HL-60/S4 treated with phorbol 12-myristate 13-acetate at 8.2 ng/mL for 4 days and 3 days (cell line): Measurements from ENCODE around the gene SNCA.

ENCODE experiments used
- in situ Hi-C: fragments of 300-500 bp; cut with MboI; formaldehyde crosslinking; loops from 2 replicates; pipeline ENCODE4 v1.15.0; 2022; ENCODE audit warnings: low sequenced_read_pairs

Gene SNCA

DNA sequence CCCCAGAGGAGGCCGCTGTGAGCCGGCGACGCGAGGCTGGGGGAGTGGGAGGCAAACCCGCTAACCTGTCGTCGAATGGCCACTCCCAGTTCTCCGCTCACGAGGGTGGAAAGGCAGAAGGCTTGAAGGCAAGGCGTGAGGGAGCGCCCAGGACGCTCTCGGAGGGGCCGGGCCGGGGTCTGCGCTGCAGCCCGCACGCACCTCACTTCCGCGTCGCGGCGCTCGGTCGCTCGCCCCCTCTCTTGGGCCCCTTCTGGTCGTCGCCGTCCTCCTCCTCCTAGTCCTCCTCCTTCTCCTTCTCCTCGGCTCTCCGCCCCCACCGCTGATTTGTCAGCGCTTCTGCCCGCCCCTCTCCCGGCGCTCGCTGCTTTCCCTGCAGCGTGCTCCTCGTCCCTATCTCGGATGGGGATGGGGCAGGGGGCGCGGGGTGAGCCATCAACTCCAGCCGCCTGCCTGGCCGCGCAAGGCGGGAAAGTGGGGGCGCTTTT lies at the start of gene SNCA:
TSS of gene SNCA (minus strand) at position 265 of the 488 bp plus-strand sequence. CDS start 1,494 bp downstream, outside the sequence.
- in situ Hi-C loops: no loop called here

DNA sequence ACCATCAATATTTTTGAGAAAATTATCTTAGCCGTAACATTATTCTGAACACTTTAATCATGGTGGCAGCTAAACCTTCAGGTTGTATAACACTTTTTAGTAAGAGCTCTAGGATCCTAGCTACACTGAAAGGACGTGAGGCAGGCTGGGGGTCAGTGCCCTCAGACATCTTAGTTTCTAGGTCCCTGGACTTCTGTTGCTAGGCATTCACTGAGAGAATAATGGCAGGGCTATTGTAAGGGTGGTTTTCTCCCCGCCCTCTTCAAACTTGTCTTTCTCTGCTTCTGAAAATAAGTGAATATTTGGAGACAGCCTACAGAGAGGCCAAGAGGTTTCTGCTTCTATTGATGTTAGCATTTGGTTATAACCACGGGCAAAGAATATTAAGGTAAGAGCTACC lies 42.3 kb upstream of the SNCA start:
- in situ Hi-C loops: no loop called here

DNA sequence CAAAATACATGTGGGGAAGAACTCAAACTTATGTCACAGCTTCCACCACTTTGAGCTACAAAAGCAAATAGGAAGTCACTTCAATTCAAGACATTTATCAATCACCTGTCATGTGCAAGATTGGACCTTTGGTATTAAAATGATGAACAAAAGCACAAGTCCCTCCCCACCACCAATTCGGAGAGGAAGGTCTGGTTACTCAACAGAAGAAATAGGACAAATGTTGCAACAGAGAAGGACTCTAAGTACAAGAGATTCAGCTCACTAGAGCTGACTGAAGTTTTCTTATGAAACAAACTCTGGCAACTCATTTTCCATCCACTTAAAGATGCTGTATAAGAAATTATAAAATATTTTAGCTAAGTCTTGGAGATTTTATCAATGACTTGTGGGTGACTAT lies 41.6 kb upstream of the SNCA start:
- in situ Hi-C loops: no loop called here

DNA sequence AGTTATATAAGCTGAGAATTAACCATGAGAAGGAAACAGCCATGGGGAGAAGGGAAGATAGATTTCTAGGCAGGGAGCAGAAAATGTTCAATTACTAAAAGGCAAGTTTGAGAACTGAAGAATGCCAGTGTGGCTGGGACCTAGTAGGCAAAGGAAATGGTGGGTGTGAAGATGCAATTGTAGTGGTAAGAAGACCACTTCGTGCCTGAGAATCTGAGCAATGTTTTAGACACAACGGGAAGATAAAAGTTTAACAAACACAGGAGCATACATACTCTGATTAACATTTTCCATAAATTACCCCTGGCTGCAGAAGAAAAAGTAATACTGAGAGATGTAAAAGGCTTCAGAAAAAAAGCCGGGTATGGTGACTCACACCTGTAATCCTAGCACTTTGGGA lies 39.6 kb upstream of the SNCA start:
- in situ Hi-C loops: no loop called here

DNA sequence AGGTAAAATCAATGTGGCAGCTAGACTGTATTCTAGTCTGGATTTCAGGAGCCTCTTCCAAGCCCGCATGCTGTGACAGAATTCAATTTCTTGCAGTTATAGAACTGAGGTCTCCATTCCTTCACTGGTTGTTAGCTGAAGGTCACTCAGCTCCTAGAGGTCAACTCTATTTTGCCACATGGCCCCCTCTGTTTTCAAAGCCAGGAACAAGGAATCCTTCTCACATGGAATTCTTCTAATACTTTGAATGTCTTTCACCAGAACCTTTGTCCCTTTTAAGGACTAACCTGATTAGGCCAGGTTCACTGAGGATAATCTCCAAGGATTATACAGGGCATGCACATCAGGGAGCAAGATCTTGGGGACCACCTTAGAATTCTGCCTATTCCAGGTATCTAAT lies 34.2 kb upstream of the SNCA start:
- in situ Hi-C loops: no loop called here

DNA sequence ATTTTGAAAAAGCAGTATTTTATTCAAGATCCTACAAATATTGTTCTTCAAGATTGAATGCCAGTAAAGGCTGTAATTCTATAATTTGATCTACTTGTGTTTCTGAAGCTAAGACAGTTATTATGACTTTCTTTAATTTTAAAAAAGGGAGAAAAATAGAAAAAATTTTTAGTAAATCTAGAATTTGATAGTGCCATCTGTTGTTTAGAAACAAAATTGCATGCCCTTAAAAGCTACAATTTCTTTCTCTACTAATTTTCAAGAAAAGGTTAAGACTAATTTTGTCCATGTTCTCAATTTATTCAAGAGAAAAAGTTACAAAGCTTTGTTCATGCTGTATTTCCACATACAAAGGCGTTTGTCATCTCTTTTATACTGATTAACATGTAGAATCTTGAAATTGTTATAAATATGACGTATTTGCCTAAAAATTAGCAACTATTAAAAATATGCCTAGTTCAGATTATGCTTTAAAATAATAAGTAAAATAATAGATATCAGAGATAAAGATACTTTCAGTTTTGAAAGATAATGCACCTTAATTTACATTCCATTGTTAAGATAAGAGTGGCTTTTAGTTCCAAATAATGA lies 32.1 kb upstream of the SNCA start:
- in situ Hi-C loops: no loop called here

DNA sequence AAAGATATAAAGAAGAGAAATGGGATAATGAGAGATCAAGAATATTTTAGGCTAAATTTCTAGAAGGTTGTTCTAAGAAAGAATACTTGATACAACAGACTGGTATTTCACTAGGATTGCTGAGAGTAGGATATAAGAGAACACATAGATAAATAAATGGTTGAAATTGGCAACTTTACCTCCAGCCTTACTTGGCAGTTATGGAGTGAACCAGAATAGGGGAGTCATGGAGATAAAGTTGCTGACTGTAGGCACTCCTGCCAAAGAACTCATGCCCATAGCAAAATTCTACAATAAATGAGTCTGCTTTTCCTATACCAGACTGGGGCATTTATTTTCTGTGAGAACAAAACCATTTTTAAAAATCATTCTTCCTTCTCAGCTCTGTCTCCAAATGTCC lies 31.3 kb upstream of the SNCA start:
- in situ Hi-C loops: no loop called here

DNA sequence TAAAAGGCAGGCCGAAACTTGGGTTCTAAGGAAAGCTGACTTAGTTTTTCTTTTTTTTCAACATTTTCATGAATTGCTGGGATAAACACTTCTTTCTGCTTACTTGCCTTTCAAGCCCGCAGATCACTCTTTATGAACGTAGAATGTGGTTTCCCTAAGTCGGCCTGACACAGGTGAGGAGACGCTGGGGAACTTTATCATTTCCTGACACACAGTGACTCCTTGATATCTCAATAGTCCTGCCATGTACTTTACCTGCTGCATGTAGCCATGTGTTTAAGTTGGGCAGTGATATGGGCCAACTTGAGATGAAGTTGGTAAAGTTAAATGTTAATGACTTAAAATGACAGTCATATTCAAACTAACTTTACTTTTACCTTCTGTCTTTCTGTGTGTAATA lies 26.6 kb upstream of the SNCA start:
- in situ Hi-C loops: no loop called here

DNA sequence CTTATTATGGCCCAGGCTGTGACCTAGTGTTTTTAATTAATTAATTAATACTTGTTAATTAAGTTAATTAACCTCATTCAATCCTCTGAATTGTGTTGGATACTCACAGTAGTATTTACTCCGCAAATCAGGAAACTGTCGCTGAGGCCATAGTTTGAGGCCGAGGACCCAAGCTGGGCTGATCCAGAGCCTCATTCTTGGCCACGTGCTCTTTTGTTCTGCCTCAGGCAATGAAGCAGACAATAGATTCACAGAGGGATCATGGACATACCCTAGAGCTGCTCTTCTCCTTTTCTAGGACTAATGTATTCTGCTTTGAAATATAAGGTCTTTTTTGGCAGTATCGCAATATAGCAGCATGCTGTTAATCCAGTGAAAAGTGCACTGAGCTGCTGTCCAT lies 24.0 kb upstream of the SNCA start:
- in situ Hi-C loops: no loop called here

DNA sequence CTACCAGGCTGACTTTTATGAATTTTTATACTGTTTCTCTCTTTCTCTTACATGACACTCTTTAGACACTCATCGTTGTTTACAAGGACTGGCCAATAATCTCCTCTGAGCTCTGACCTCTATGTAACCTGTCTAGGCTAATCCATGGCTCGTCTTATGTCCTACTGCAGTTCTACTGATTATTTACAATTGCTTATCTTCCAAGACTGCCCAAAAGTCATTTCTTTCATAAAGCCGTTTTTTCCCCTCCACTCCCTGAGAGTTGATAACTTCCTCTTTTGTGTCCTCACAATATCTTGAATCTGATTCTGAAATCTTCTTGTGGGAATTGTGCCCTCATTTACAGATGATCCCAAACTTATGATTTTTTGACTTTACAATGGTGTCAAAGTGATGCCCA lies 18.3 kb upstream of the SNCA start:
- in situ Hi-C loops: no loop called here

DNA sequence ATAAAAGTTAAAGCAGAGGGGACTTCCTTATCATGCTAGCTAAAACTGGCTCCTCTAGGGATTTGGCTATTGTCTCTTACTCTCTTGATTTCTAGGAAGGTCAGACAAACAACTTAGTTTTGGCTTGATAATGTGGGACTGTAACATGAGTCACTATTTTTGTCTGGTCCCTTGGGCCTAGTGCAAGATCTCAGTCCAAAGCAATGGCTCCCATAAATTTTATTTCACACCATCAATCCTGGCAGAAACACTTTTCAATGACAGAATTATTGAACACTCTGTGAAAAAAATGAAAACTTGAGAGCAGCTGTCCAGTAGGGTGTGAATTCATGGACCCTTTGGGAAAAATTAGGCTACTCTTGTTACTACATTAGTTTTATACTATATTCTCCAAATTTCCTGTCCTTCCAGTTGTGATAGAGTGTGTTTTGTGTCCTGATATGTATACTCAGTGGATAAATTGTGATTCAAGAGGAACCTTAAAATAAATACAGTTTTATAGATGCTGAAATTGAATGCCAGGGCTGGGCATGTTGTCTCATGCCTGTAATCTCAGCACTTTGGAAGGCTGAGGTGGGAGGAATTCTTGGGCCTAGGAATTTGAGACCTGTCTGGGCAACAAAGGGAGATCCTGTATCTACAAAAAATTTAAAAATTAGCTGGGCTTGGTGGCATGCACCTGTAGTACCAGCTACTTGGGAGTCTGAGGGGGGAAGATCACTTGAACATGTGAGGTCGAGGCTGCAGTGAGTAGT lies 10.8 kb upstream of the SNCA start:
- in situ Hi-C loops: no loop called here

DNA sequence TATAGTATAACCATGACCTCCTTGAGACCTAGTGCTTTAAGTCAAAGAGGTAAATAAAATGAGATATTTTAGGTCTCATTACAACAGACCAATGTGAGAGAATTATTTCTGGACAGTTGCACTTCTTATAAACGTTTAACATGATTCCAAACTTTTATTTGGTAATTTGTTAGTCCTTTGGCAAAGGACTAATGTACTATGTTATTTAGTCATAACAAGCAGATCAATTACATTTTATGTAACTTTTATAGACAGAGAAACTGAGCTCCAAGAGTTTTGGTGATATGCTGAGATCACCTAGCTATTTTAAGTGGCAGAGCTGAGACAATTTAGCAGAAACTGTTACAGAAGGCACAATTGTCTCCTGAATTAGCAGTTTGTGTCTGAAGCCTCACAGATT lies 2.6 kb upstream of the SNCA start:
- in situ Hi-C loops: no loop called here

DNA sequence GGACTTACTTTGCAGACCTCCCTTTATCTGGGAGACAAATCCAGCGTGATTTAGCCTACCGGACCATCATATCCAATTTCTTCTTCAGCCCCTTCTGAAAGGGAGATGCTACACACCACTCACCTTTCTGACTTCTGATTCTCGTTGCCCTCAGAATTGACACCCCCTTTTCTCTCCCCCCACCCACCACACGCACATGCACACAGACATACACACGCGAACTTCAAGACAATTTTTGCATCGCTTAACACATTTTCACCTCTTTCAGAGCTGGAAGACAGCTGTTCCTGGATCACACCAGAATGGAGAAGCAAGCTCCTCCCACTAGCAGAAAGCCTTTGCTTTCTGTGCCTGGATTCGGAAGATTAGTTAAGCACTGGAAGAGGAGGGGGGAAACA lies 1.0 kb upstream of the SNCA start:
- in situ Hi-C loops: no loop called here

DNA sequence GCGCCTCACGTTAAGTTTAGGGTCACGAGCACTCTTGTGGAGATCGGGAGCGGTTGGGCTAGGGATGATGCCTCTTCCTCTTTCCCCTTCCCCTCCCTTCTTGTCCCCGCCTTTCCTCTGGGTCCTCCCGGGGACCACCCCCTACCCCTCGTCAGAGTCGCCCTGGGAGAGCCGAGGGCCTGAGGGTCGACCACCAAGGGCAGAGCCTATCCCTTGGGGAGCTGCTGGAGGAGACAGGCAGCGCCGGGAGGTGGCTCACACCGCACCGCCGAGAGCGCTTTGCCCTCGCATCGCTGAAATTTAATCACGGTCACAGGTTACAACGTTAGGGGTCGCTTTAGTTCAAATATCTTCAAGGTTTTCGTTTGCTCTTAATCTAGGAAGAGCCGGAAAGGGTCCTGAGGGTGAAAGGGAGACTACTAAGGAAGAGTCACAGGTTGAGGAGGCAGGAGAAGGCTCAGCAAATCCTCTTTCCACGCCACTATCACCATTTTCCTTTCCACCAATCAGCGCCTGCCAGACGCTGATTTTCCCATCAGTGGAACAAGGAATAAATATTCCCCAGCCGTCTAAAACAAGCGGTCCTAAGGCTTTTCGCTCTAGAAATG lies 528 bp upstream of the SNCA start:
- in situ Hi-C loops: no loop called here

DNA sequence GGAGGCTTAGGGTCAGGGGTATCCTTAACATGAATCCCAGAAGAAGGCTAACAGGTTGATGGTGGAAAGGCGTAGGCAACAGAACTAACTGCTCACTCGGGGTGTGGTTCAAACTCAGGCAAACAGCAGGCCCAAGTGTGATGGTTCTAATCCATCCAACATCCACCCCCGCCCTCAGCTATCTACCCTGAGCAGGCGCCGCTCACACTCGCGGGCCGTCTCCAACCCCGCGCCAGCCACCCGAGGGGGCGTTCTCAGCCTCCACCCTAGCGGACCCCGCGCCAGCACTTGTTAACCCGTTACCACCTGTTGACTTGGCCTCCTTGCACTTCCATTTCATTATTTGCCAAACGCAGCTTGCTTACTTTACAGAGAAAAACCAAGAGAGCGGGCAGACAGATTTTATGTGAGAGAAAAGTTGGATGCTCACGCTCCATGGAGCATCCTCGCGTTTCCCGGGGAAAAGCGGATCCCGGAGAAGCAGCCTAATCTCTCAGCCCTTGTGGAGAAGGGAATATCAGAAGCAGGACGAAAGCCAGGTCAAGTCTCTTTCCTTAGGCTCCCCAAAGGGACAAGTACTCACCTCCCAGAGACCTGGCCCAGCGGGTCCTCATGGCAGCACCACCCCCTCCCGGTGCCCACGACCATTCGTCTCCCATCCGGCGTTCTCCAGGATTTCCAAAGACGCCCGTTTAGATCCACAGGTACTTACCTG lies 773 bp downstream of the SNCA start:
- in situ Hi-C loops: no loop called here

DNA sequence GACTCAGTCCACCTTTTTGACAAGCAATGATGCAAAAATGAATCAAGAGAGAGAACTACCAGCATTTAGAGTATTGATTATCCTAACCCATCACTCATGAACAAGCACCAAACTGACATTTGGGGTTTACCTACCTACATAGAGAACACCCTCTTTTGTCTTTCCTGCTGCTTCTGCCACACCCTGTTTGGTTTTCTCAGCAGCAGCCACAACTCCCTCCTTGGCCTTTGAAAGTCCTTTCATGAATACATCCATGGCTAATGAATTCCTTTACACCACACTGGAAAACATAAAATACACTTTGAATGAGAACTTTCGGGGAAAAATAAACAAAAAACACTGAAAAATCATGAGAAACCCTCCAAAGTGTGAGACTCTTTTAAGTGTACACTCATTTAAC lies 1.5 kb downstream of the SNCA start:
- in situ Hi-C loops: no loop called here

DNA sequence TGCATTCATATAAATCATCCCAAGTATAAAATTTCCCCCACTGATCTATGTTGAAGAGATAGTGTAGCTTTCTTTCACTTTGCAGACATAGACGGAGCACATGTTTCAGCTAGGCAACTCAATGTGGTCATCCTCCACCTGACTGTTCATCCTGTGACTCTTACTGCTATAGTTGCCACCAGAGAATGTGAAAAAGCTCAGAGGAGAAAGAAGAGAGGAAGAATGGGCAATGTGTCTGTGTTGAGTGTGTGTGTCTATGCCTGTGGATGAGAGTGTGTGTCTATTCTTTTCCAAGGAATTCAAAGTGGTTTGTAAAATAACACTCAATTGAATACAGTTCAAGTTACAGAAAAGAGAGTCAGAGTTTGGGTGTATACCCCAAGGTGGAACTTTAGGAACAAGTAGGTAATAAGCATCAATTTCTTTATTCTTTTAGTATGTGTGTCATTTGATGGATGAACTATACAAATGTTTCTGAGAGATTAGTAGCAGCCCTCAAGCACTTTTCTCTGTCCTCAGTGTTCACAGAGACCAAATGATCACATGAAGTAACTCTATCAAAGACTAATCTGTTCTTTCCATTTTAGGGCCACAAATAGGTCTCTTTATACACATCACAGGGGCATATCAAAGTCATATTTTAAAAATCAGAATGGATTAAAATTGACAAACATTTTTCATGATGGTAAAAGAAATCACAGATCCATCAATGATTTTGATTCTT lies 2.3 kb downstream of the SNCA start:
- in situ Hi-C loops: no loop called here

DNA sequence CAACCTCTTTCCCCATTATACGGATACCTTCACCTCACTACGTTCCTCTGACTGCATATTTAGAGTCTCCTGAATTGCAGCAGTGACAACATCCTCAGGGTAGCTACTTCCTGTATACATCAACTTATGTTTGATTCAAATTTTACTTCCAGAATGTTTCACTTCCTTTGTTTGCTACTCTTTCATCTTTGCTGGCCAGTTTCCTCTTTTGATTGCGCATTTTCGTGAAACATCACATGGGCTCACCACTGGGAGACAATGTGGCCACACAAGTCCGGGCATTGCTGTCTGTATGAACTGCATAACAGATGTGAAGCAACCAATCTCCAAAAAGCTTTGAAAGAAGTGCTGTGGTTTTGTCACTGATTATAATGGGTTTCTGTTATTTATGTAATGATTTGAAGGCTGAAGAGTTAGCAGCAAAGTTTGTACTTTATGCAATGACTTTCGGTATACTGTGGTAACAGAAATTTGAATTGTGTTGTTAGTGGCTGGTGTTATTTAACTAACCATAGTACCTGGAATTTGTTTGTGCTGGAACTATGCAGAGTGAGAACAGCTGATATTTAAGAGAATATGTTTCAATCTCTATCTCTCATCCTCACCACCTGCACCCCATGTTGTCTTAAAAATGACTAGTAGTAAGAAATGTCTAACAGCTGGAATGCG lies 7.4 kb downstream of the SNCA start:
- in situ Hi-C loops: no loop called here

DNA sequence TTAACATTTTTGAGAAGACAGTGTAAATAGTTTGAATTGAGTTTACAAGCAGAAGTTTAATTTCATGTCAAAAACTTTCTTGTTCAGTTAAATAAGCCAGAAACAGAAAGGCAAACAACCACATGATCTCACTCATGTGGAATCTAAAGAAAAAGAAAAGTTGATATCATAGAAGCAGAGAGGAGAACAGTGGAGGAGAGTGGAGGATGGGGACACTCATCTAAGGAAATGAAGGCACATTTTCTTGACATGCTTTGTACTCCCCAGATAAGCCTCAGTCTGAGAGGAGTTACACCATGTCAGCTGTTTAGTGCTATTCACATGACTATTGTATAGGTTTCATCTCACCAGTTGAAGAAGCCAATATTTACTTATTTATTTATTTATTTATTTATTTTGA lies 13.5 kb downstream of the SNCA start:
- in situ Hi-C loops: no loop called here

DNA sequence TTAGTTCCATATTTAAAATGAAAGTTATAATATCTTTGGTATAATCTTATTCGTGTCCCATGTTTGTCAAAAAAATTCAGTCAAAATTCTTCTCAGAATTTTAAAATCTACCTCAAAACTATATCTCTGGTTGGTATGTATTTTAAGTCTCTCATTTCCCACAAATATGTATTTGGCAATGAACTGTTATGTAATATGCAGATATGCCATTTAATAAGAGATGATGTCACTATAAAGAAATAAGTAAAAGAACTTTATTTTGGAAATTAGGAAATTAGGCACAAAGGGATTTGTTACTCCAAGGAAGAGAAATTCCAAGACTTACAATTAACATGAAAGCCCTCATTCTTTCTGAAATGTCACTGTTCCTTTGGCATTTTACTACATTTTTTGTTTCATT lies 15.3 kb downstream of the SNCA start:
- in situ Hi-C loops: no loop called here

DNA sequence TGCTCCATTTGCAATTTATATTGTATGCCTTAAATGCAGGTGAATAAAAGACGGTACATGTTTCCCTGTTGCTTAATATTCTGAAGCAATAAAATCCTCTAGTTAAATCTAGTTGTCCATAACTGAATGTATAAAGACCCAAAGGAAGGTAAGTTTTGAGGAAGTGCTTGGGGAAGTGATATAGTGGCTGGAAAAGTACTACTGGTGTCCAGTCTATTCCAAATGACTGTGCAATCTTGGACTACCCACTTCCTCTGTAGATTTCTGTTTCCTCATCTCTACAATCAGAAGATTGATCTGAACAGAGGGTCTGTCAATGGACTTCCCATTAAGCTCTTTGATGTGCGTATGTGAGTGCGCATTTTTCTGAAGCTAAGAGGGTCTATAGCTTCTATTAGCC lies 17.0 kb downstream of the SNCA start:
- in situ Hi-C loops: no loop called here
